ENCODE measurements around the gene MRPL1.
"Not testable (repeated sequence)": the region's sequence is repeated elsewhere in the genome, so short reads cannot be mapped to it uniquely, and the experiment has no call there.

MRPL1 gene

DNA sequence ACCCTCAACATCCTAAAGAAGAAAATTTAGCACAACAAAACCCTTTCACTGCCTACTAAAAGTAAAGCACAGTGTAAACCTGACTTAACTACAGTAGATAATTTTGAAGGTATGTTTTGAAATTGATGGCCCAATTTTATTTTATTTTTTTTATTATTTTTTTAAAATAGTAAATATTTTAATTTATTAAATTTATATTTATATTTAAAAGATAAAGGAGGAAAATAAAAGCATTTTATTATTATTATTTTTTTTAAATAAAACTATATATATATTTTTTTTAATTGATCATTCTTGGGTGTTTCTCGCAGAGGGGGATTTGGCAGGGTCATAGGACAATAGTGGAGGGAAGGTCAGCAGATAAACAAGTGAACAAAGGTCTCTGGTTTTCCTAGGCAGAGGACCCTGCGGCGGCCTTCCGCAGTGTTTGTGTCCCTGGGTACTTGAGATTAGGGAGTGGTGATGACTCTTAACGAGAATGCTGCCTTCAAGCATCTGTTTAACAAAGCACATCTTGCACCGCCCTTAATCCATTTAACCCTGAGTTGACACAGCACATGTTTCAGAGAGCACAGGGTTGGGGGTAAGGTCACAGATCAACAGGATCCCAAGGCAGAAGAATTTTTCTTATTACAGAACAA lies 120.4 kb downstream of the MRPL1 start:
- ATAC-seq, DNase-seq: not testable (repeated sequence)

DNA sequence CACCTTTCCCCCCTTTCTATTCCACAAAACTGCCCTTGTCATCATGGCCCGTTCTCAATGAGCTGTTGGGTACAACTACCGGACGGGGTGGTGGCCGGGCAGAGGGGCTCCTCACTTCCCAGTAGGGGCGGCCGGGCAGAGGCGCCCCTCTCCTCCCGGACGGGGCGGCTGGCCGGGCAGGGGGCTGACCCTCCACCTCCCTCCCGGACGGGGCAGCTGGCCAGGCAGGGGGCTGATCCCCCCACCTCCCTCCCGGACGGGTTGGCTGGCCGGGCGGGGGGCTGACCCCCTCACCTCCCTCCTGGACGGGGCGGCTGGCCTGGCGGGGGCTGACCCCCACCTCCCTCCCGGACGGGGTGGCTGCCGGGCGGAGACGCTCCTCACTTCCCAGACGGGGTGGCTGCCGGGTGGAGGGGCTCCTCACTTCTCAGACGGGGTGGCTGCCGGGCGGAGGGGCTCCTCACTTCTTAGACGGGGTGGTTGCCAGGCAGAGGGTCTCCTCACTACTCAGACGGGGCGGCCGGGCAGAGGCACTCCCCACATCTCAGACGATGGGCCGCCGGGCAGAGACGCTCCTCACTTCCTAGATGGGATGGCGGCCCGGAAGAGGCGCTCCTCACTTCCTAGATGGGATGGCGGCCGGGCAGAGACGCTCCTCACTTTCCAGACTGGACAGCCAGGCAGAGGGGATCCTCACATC lies 121.1 kb downstream of the MRPL1 start:
- not testable (repeated sequence) for ATAC-seq, DNase-seq

DNA sequence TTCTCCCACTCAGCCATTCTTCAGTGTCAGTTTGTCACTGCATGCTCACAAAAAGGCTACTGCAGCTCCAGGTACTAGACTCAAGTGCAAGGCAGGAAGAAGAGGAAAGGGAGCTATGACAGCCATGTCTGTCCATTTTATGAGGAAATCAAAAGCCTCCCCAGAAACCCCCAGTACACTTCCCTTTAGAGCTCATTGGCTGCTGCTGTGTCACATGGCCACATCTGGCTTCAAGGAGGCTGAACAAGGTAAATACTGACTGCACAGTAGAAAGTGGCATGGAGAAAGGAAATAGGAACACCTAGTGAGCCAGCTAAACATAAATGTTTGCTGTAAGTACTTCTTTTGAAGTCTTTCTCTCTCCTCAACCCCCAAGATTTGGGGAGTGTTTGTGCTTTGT lies 127.3 kb downstream of the MRPL1 start:
- DNase-seq (no peak), ATAC-seq (no peak)

DNA sequence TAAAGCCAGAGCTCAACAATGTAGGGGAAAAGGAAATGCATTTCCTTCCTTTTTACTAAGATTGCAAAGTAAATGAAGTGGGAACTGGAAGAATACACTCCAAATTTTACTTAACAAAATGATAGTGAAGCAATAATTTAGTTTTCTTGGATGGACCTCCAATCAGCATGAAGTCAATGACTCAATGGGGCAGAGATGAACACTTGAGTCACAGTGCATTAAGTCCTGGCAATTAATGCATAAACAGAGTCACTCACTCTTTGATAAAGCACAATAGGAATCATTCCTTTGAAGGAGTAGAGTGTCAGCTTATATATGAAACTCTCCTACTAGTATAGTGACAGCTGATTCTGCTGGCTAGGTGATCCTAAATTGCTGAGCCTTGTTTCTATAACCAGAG lies 127.8 kb downstream of the MRPL1 start:
- no peak for ATAC-seq
- no peak for DNase-seq

DNA sequence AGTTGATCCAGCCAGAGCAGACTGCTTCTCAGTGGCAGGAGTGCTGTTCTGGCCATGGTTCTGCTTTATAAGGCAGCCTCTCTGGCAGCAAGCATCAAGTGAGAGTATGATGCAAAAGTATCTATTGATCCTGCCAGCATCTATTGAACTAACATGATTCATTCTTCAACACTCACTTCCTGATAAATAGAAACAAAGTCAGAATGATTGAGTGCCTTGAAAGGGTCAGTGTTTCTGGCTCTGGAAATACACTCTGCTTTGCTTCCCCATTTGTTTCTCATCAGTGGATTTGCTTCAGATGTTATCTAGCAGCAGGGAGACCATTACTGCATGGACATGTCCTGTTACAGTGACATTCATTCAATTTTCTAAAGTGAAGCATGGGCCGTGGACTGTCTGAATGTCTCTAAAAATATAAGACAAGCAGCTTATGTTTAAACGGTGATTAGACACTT lies 128.3 kb downstream of the MRPL1 start:
- DNase-seq, result no peak
- no peak for ATAC-seq

DNA sequence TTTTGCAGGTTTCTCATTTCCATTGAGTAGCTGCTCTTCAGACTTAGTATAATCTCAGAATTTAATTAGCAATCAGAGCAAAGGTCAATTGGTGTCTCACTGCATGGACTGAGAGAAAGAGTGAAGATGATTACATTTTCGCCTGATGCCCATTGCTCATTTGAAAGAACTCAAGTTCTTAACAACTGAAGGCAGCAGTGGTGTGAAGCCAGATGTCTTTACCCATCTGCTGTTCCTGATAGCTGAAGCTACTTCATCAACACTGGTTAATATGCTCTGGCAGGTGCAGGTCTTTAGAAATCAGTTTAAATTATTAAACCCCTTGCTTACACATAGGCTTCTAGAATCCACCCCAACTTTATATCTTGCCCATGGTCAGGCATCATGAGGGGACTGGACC lies 130.0 kb downstream of the MRPL1 start:
- ATAC-seq (no peak), DNase-seq (no peak)

DNA sequence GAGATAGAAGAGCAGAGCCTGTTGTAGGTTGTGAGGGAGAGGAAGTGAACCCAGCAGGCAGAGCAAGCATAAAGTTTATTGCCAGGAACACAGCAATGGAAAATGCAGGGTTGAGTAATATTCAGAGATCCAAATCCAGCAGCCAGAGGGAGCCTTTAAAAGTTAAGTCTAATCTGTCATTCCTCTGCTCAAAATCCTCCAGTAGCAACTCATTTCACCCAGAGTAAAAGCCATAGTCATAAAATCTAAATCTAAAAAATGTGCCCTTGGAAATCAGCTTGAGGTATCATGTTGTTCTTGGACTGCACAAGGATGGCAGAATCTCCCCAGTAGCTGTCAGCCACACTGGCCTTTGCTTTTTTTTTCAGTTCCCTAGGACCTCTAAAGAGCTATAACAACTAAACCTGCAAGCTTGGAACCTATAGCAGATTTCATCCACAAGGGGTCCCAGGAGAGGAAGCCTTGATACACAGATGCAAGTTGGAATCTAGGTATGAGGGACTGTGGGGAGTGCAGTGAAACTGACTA lies 131.6 kb downstream of the MRPL1 start:
- ATAC-seq (no peak), DNase-seq (no peak)

DNA sequence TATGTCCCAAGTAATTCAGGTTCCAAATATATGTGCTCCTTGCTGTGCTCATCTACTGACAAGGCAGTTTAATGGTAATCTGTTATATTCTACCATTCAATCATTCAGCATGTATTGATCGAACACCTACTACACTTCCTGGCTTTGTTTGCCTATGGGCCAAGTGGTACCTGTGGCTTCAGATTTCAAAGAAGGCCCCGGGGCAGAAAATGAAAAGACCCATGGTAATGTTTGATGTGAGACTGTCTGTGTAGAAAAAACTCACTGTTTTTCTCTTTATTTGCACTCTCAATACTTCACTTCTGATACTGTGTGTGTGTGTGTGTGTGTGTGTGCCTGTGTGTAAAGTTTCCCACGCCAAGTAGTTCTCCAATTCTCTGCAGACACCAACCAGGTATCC lies 133.4 kb downstream of the MRPL1 start:
- no peak for DNase-seq

DNA sequence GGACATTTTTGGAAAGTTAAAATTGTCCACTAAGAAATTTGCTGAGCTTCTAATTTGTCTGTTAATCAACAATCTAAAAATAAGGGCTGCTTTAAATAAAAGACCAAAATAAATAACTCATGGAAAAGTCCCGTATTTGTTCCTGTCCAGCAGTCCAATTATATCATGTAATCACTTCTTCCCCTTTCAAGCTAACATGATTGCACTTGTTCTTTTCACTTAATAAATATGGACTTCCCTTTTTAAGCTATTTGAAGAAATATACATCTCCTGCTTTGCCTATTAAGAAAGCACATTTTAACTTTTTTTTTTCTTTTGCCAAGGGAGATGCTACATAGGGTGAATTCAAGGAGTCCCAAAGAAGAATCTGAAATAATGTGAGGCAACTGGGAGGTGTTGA lies 138.9 kb downstream of the MRPL1 start:
- ATAC-seq, result no peak
- DNase-seq, result no peak

More for the DNA sequence above, 133.4 kb downstream of the MRPL1 start:
- no peak for ATAC-seq

DNA sequence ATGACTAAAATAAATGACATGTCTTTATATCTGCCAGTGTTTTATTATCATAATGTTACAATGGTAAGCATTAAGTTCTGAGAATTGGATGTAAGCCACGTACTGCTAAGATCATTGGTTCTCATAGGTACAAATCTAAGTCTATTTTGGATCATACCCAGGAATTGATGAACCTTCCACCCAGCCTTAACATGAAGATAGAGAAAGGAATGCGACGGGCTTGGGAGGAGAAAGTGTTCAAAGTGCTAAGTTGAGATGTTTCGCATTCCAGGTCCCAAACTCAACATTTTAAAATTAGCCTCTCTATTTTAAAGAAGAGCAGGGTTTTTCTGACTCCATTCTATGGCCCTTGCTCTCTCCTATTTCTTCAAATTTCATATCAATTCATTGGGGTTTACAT lies 139.6 kb downstream of the MRPL1 start:
- no peak for DNase-seq

More for the DNA sequence above, 139.6 kb downstream of the MRPL1 start:
- no peak for ATAC-seq
